ENCODE results near the gene RSPH4A.

DNA sequence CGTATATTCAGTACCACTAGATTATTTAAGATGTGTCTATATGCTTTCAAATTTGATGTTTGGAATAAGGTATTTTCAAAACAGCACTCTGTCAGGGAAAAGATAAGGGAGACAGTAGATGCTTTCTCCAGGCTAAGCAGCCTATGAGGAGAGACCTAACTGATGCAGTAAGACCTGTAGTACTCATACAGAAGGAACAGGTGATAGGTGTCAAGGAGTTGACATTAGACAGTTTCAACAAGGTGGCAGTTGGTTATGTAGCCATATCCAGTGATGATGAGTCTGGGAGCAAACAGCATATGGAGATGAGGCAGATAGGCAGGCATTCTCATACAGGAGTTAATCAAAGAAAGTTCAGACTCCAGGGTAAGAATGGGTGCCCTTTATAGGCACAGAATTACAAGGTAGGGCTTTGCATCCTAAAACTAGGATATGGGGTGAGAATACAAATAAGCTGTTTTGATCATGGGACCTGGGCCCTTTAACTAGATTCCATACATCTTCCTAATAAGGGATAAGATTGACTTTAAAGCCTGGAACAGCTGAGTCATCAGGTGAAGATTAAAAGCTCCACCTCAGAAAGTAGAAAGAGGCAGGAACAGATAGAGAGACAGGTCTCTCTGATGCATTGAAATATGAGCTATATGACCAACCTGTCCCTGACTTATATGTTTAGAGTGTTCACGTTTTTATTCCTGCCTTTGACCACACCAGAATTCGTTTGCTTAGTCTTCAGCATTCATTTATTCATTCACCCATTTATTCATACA lies 7.9 kb downstream of the RSPH4A start:
- TF ChIP-seq, protein P1, sequence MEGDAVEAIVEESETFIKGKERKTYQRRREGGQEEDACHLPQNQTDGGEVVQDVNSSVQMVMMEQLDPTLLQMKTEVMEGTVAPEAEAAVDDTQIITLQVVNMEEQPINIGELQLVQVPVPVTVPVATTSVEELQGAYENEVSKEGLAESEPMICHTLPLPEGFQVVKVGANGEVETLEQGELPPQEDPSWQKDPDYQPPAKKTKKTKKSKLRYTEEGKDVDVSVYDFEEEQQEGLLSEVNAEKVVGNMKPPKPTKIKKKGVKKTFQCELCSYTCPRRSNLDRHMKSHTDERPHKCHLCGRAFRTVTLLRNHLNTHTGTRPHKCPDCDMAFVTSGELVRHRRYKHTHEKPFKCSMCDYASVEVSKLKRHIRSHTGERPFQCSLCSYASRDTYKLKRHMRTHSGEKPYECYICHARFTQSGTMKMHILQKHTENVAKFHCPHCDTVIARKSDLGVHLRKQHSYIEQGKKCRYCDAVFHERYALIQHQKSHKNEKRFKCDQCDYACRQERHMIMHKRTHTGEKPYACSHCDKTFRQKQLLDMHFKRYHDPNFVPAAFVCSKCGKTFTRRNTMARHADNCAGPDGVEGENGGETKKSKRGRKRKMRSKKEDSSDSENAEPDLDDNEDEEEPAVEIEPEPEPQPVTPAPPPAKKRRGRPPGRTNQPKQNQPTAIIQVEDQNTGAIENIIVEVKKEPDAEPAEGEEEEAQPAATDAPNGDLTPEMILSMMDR (IDR thresholded peaks at IDR 0.05; ENCODE audit: low read length) = no peak
- TF ChIP-seq EZH2 (IDR thresholded peaks at IDR 0.05; ENCODE audit: borderline replicate concordance, low read length) = no peak

Measured in OCI-LY1 (cell line).